CD4-positive, alpha-beta T cell (primary cell): ENCODE data around the gene ANKRD28. TPM values are rescaled to one million over a fixed set of nuclear protein-coding genes. Genes with fewer than 3 reads are reported as not detected.

Experiments used
- ATAC-seq: fragments of 200-7000 bp; cut with Tn5 transposase; one replicate; pipeline ENCODE4 v1.10.0; 2022; ENCODE audit warnings: mild to moderate bottlenecking; ENCODE audit not compliant: poor library complexity
- CTCF ChIA-PET: fragments of 350-600 bp; sonication (Branson Sonifier 250); formaldehyde crosslinking; loops from one replicate; lab custom pipeline; 2021; ENCODE audit warnings: antibody characterized with exemption, inconsistent platforms; lab: Charles Lee
- POLR2A ChIA-PET: fragments of 350-600 bp; sonication (Branson Sonifier 250); formaldehyde crosslinking; loops from one replicate; lab custom pipeline; 2021; ENCODE audit warnings: antibody characterized with exemption, inconsistent platforms; lab: Charles Lee
- DNase-seq, 14 experiments: peaks; one replicate each; pipeline ENCODE4 v3.0.0-alpha.2; 2013 to 2020; ENCODE audit warnings: mixed read lengths in 2 of 14
- H3K27ac ChIP-seq, 2 donors: one replicate each; pipeline versions ENCODE4 v1.5.1 to v1.7.0; 2013; ENCODE audit warnings: low read length in 2 of 2, low read depth in 1 of 2, mild to moderate bottlenecking in 1 of 2
- H3K27me3 ChIP-seq, 2 experiments: 1 replicate in 1 of 2; 2 replicates in 1 of 2; pipeline versions ENCODE4 v1.6.1 to v1.7.0; 2013; ENCODE audit warnings: low read length in 2 of 2, control low read depth in 1 of 2, mild to moderate bottlenecking in 1 of 2, moderate library complexity in 1 of 2; ENCODE audit not compliant: insufficient read depth in 2 of 2, control insufficient read depth in 1 of 2
- H3K36me3 ChIP-seq: one replicate; pipeline ENCODE4 v1.6.1; 2013; ENCODE audit warnings: low read length, control low read depth; ENCODE audit not compliant: insufficient read depth
- H3K4me1 ChIP-seq: one replicate; pipeline ENCODE4 v1.6.1; 2013; ENCODE audit warnings: low read length, control low read depth; ENCODE audit not compliant: insufficient read depth
- H3K4me3 ChIP-seq: one replicate; pipeline ENCODE4 v1.5.1; 2013; ENCODE audit warnings: mild to moderate bottlenecking, low read length, moderate library complexity
- H3K9me3 ChIP-seq, 2 experiments: 1 replicate in 1 of 2; 2 replicates in 1 of 2; pipeline versions ENCODE4 v1.6.1 to v1.7.0; 2013; ENCODE audit warnings: low read length in 2 of 2, mild to moderate bottlenecking in 2 of 2, control low read depth in 1 of 2, moderate library complexity in 1 of 2; ENCODE audit not compliant: control insufficient read depth in 1 of 2, insufficient read depth in 1 of 2
- H3K27ac Mint-ChIP-seq: one replicate; pipeline ENCODE4 v1.8.0; 2020; ENCODE audit warnings: mixed read lengths
- H3K27me3 Mint-ChIP-seq: one replicate; pipeline ENCODE4 v1.8.0; 2021; ENCODE audit warnings: mixed read lengths
- H3K36me3 Mint-ChIP-seq: one replicate; pipeline ENCODE4 v1.8.0; 2021; ENCODE audit warnings: low read depth, mixed read lengths
- H3K4me1 Mint-ChIP-seq: one replicate; pipeline ENCODE4 v1.8.0; 2021; ENCODE audit warnings: low read depth, mixed read lengths
- H3K4me3 Mint-ChIP-seq: one replicate; pipeline ENCODE4 v1.8.0; 2020; ENCODE audit warnings: mild to moderate bottlenecking, mixed read lengths
- H3K9me3 Mint-ChIP-seq: one replicate; pipeline ENCODE4 v1.8.0; 2020; ENCODE audit warnings: mixed read lengths
- intact Hi-C, 2 experiments: fragments of 100-400 bp; cut with DNase I in 1 of 2; cut with micrococcal nuclease in 1 of 2; formaldehyde crosslinking; loops; one replicate each; pipeline versions ENCODE4 v1.15.1 to v1.9.0; 2023 to 2025; cut with DNase I, micrococcal nuclease
- total RNA-seq, 174 experiments: library from RNA in 2 of 174; stranded (reverse) in 2 of 174; gene quantifications; one replicate each; pipeline ENCODE4 v1.2.3 and lab custom pipeline; 2021 to 2026
- TF ChIP-seq, protein P1 (sequence below): fragments of 200-600 bp; IDR thresholded peaks from one replicate; pipeline ENCODE4 v1.8.0; 2022; ENCODE audit warnings: antibody characterized with exemption, mild to moderate bottlenecking

Gene ANKRD28
- total RNA-seq, 2 experiments from 2014 or later: 36.6 to 43.1 TPM

DNA sequence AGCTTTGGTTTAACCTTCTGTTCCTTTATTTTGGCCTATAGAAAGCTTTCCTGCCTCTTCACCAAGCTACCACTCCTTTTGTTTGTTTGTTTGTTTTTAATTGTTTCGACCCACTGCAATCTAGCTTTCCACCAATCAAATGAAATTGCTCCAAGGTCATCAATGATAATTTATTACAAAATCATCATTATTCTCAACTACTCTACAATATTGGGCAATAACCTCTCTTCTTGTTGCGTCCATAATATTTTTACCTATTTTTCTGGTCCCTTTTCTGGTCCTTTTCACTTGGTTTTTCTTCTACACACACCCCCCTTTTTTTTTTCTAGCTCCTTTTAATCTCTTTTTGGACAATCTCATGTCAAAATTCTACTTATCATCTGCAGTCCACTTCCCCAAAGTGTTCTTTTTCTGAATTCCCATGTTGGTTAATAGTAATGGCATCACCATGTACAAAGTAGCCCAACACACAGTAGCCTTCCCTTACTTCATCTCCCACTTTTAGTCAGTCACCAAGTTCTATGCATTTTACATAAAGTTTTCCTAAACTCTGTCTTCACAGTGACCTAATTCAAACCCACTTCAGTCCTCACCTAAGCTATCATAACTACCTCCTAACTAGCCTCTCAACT is 11.0 kb upstream of the ANKRD28 start:
- Histone ChIP-seq H3K9me3 (no peaks in the 10 kb centered on the region), H3K27ac (no peak overlapping the region), H3K4me3 (no peak overlapping the region), H3K27me3 (no peaks in the 10 kb centered on the region), H3K36me3 (no peaks in the 10 kb centered on the region), H3K4me1 (peaks cover 5% of the 10 kb centered on the region)
- ChIA-PET CTCF (no interaction called here), POLR2A (no interaction called here)
- H3K4me3 Mint-ChIP-seq: no peak overlapping the region
- H3K4me1 Mint-ChIP-seq: peaks cover 53% of the 10 kb centered on the region
- H3K36me3 Mint-ChIP-seq: no peaks in the 10 kb centered on the region
- H3K9me3 Mint-ChIP-seq: no peaks in the 10 kb centered on the region
- TF ChIP-seq, protein P1, sequence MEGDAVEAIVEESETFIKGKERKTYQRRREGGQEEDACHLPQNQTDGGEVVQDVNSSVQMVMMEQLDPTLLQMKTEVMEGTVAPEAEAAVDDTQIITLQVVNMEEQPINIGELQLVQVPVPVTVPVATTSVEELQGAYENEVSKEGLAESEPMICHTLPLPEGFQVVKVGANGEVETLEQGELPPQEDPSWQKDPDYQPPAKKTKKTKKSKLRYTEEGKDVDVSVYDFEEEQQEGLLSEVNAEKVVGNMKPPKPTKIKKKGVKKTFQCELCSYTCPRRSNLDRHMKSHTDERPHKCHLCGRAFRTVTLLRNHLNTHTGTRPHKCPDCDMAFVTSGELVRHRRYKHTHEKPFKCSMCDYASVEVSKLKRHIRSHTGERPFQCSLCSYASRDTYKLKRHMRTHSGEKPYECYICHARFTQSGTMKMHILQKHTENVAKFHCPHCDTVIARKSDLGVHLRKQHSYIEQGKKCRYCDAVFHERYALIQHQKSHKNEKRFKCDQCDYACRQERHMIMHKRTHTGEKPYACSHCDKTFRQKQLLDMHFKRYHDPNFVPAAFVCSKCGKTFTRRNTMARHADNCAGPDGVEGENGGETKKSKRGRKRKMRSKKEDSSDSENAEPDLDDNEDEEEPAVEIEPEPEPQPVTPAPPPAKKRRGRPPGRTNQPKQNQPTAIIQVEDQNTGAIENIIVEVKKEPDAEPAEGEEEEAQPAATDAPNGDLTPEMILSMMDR: no peak
- no peak overlapping the region for H3K27ac Mint-ChIP-seq
- H3K27me3 Mint-ChIP-seq: no peaks in the 10 kb centered on the region
- intact Hi-C loops: no loop called here
- no peak for DNase-seq
- ATAC-seq: no peak

DNA sequence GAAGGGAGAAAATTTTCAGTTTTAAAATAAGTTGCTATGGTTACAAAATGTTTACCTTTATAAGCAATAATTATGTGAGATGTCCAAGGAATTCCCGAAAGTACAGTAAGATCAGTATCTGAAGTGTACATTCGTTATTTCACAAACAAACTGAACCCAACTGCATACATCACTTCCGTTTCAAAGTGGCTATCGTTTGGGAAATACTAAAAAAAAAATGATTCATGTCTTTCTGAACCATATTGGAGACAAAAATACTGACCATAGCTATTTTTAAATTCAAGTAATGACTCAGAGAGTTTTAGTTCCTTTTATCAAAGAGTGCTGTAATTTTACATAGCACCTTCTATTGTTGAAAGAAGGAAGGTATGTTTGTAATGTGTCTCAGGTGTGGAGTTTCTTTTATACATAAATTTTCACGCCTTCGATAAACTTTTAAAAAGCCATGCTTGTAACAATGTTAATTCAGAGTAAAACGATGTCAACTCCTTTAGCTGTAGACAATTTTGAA is 8.0 kb upstream of the ANKRD28 start:
- H3K4me1 Mint-ChIP-seq: peaks cover 68% of the 10 kb centered on the region
- DNase-seq (peak in 2 of 14 experiments; percentile 64 to 73), ATAC-seq (peak; percentile 24)
- Histone ChIP-seq H3K4me3 (no peak overlapping the region), H3K27ac (no peak overlapping the region), H3K9me3 (no peaks in the 10 kb centered on the region), H3K4me1 (peaks cover 5% of the 10 kb centered on the region), H3K27me3 (no peaks in the 10 kb centered on the region), H3K36me3 (no peaks in the 10 kb centered on the region)
- H3K9me3 Mint-ChIP-seq: no peaks in the 10 kb centered on the region
- no peak overlapping the region for H3K27ac Mint-ChIP-seq
- CTCF ChIA-PET: no interaction called here
- H3K36me3 Mint-ChIP-seq: no peaks in the 10 kb centered on the region
- intact Hi-C loops: no loop called here
- no peaks in the 10 kb centered on the region for H3K27me3 Mint-ChIP-seq
- TF ChIP-seq, protein P1: no peak
- H3K4me3 Mint-ChIP-seq: no peak overlapping the region
- POLR2A ChIA-PET: no interaction called here

DNA sequence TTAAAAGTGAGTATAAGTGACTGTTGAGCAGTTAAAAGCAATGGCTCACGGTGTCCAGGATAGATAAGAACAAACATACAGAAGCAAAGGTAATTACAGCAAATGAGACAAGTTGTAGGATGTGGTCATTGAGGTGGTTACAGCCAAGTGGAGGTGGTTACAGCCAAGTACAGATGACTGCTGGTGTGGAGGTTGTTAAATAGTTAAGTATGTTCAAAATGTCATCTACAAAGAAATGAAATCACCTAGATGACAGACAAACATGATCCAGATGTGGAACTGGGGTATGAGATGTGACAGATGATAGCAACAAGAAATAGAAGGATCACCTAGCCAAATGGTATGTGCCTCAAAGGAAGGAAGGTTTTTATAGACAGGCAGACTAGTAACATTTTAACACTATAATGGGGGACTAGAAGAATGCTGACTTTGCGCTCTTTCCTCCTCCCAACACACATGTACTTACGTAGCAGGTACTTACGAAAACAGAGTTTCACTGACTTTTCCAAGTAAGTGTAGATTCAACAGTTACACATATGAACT is 6.8 kb upstream of the ANKRD28 start:
- H3K4me3 Mint-ChIP-seq: no peak overlapping the region
- ATAC-seq: peak; percentile 21
- CTCF ChIA-PET: no interaction called here

More for the DNA sequence above, 6.8 kb upstream of the ANKRD28 start:
- no peaks in the 10 kb centered on the region for H3K9me3 ChIP-seq
- H3K36me3 ChIP-seq: no peaks in the 10 kb centered on the region
- no peaks in the 10 kb centered on the region for H3K27me3 ChIP-seq
- TF ChIP-seq, protein P1: no peak
- Mint-ChIP-seq H3K4me1 (peaks cover 74% of the 10 kb centered on the region), H3K27ac (no peak overlapping the region), H3K27me3 (no peaks in the 10 kb centered on the region), H3K36me3 (no peaks in the 10 kb centered on the region), H3K9me3 (no peaks in the 10 kb centered on the region)
- intact Hi-C loops: loop anchor here in 1 of 2 experiments (5.0 kb wide), 1 partner anchor 37 kb away; no protein-coding TSS in a partner anchor
- POLR2A ChIA-PET: no interaction called here
- peak overlapping the region in 1 of 2 donors; percentile 1 for H3K27ac ChIP-seq
- peaks cover 8% of the 10 kb centered on the region for H3K4me1 ChIP-seq
- peak in 2 of 14 experiments; percentile 17 to 34 for DNase-seq
- H3K4me3 ChIP-seq: no peak overlapping the region
